DND-41 (cell line): ENCODE data around the gene PLEKHO2.

Experiments used
- ATAC-seq: fragments of 200-7000 bp; cut with Tn5 transposase; 3 replicates; pipeline ENCODE4 v1.9.1; 2021; ENCODE audit warnings: low read depth; ENCODE audit not compliant: insufficient read depth
- DNase-seq: peaks from one replicate; pipeline ENCODE4 v3.0.0-alpha.2; 2020
- H2AFZ ChIP-seq: 2 replicates; pipeline ENCODE4 v1.6.0; 2012; ENCODE audit warnings: low read depth, low read length
- H3K27ac ChIP-seq: 2 replicates; pipeline ENCODE4 v1.5.1; 2012; ENCODE audit warnings: low read length, inconsistent platforms
- H3K27me3 ChIP-seq: fragments of 200-600 bp; sonication (generic); 2 replicates; pipeline ENCODE4 v1.6.0; 2012; ENCODE audit warnings: low read length, mild to moderate bottlenecking, inconsistent platforms; ENCODE audit not compliant: insufficient read depth, poor library complexity
- H3K36me3 ChIP-seq: 2 replicates; pipeline ENCODE4 v1.5.1; 2012; ENCODE audit warnings: low read length, inconsistent platforms; ENCODE audit not compliant: insufficient read depth
- H3K4me1 ChIP-seq: 2 replicates; pipeline ENCODE4 v1.5.1; 2012; ENCODE audit warnings: mild to moderate bottlenecking, low read length; ENCODE audit not compliant: insufficient read depth
- H3K4me2 ChIP-seq: 2 replicates; pipeline ENCODE4 v1.6.0; 2012; ENCODE audit warnings: mild to moderate bottlenecking, moderate library complexity, low read length, inconsistent platforms; ENCODE audit not compliant: insufficient read depth
- H3K4me3 ChIP-seq, 2 experiments: fragments of 200-600 bp in 1 of 2; shearing (Covaris generic) in 1 of 2; 2 replicates each; pipeline ENCODE4 v1.5.1; 2012 to 2016; ENCODE audit warnings: inconsistent platforms in 2 of 2, low read length in 2 of 2, mild to moderate bottlenecking in 2 of 2, low read depth in 1 of 2, moderate library complexity in 1 of 2
- H3K79me2 ChIP-seq: 2 replicates; pipeline ENCODE4 v1.6.0; 2012; ENCODE audit warnings: low read length, inconsistent platforms; ENCODE audit not compliant: insufficient read depth
- H3K9ac ChIP-seq: 2 replicates; pipeline ENCODE4 v1.6.0; 2012; ENCODE audit warnings: low read depth, mild to moderate bottlenecking, inconsistent platforms, low read length, moderate library complexity
- H3K9me3 ChIP-seq: 2 replicates; pipeline ENCODE4 v1.5.1; 2012; ENCODE audit warnings: low read length, moderate library complexity, mild to moderate bottlenecking, inconsistent platforms; ENCODE audit not compliant: insufficient read depth, severe bottlenecking
- H4K20me1 ChIP-seq: 2 replicates; pipeline ENCODE4 v1.6.0; 2012; ENCODE audit warnings: low read length; ENCODE audit not compliant: insufficient read depth
- CTCF ChIP-seq: IDR thresholded peaks from 2 replicates; pipeline ENCODE4 v1.5.1; 2012; ENCODE audit warnings: borderline replicate concordance, low read length, moderate library complexity, mild to moderate bottlenecking; ENCODE audit not compliant: poor library complexity, severe bottlenecking; ENCODE audit errors: extremely low read depth
- EZH2 ChIP-seq: IDR thresholded peaks from 3 replicates; pipeline ENCODE4 v1.6.1; 2012; ENCODE audit warnings: borderline replicate concordance, low read depth, mild to moderate bottlenecking, moderate library complexity, low read length, inconsistent platforms; ENCODE audit not compliant: severe bottlenecking

Gene PLEKHO2

GRCh38 chr15:64842986-64843561, 1.4 kb downstream of the PLEKHO2 start:
- no peak overlapping the region for H2AFZ ChIP-seq
- H3K27ac ChIP-seq = 0 out of 2 replicates have a peak overlapping the region, but pooled peaks have one; percentile 6
- H3K79me2 ChIP-seq = peaks cover 20% of the 10 kb centered on the region
- peak overlapping the region; percentile 67; the same call in 1 of the 2 replicates for H3K9ac ChIP-seq
- DNase-seq (no peak), ATAC-seq (no peak)
- no peaks in the 10 kb centered on the region for H3K9me3 ChIP-seq
- H4K20me1 ChIP-seq = no peaks in the 10 kb centered on the region
- peak overlapping the region in 1 of 2 experiments; percentile 63; a peak in 1 of 4 replicates for H3K4me3 ChIP-seq
- H3K36me3 ChIP-seq = 0 out of 2 replicates have a peak, but pooled peaks cover 3% of the 10 kb centered on the region
- H3K4me1 ChIP-seq = peaks cover 52% of the 10 kb centered on the region
- no peaks in the 10 kb centered on the region for H3K27me3 ChIP-seq
- TF ChIP-seq CTCF = no peak
- H3K4me2 ChIP-seq = peak overlapping the region; percentile 65

GRCh38 chr15:64843991-64844390, 2.3 kb downstream of the PLEKHO2 start:
- H3K4me3 ChIP-seq = no peak overlapping the region
- no peak overlapping the region for H2AFZ ChIP-seq
- H3K36me3 ChIP-seq = 0 out of 2 replicates have a peak, but pooled peaks cover 3% of the 10 kb centered on the region
- peaks cover 20% of the 10 kb centered on the region for H3K79me2 ChIP-seq
- peaks cover 48% of the 10 kb centered on the region for H3K4me1 ChIP-seq
- H3K9me3 ChIP-seq = no peaks in the 10 kb centered on the region
- no peak overlapping the region for H3K27ac ChIP-seq
- ATAC-seq = no peak
- peak overlapping the region; percentile 14; the same call in 1 of the 2 replicates for H3K4me2 ChIP-seq
- H3K27me3 ChIP-seq = no peaks in the 10 kb centered on the region
- H4K20me1 ChIP-seq = no peaks in the 10 kb centered on the region
- H3K9ac ChIP-seq = peak overlapping the region; percentile 21; the same call in 1 of the 2 replicates
- TF ChIP-seq CTCF (no peak), EZH2 (no peak)
- DNase-seq = no peak

GRCh38 chr15:64844576-64845145, 2.9 kb downstream of the PLEKHO2 start:
- H3K4me2 ChIP-seq = peak overlapping the region; percentile 14; the same call in 1 of the 2 replicates
- no peak overlapping the region for H3K4me3 ChIP-seq
- no peak overlapping the region for H3K27ac ChIP-seq

More at GRCh38 chr15:64844576-64845145, 2.9 kb downstream of the PLEKHO2 start:
- Histone ChIP-seq H3K9ac (peak overlapping the region; percentile 18; the same call in 1 of the 2 replicates), H3K9me3 (no peaks in the 10 kb centered on the region), H2AFZ (no peak overlapping the region), H3K79me2 (peaks cover 20% of the 10 kb centered on the region), H3K4me1 (peaks cover 48% of the 10 kb centered on the region), H4K20me1 (no peaks in the 10 kb centered on the region), H3K27me3 (no peaks in the 10 kb centered on the region), H3K36me3 (0 out of 2 replicates have a peak, but pooled peaks cover 3% of the 10 kb centered on the region)
- TF ChIP-seq CTCF (no peak), EZH2 (no peak)
- ATAC-seq (no peak), DNase-seq (no peak)
